ENCODE data around the gene EVX1.

EVX1 gene

DNA sequence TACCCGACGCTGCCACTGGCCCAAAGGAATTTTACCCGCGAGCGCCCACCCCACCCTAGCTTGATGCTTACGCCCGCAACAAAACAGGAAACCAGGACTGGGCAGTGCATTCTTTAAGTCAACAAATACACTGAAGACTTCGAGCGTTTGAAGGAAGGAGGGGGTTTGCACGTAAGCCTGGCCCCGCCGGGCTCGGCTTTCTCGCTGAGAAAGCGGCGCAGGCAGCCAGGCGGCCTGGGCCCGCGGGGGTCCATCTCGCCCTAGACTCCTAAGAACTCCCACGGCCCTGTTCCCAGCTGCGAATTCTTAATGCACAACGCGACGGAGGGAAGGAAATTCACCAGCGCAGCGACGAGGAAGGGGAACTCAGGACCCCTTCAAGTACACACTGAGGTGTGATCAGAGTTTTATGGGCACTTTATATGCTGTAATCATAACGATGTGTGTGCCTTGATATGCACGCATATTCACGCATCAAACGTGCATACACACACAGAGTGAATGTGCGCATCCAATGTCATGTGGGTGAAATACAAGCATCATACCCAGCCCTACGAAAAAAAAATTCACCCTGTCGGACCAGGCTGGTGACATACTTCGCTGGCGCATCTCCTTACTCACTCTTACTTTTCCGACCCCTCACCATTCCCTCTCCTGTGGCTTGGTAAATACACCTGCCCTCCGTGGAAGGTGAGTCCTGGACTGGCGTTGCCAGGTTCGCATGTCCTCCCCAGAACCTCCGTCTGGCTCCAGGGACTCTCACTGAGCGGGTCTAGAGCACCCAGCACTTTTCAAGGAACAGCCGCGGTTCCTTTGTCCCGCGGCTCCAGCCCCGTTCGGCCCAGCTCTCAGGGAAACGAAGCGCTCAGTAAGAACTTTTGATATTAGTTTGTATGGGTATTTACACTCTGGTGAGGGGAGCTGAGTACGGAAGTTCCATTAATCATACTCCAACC is 37.0 kb upstream of the EVX1 start:
- no peak for DNase-seq

DNA sequence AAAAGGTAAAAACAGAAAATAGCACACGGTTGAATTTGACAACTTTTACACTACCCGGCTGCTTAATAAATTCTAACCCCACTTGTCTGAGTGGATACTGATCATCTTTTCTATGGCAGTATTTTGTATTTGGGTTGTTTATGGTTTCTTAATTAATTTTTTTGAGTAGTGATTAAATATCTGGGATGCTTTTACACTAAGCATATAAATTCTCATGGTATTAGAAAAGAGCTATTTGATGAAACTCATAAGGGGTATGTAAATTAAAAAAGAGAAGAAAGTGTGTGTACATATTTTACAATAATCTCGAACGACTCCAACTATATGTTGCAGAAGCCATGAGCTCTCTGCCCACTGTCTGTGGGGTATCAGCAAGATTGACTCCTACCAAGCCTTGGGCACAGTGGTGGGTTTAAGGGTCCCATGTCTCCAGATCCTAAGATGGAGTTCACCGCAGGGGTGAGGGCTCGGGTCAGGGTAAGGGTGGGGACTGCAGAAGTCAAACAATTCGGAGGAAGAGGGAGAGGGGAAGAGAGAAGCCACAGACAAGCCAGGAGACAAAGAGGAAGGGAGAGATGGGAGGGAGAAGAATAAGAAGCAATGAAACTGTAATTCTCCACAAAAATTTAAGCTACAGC is 35.1 kb upstream of the EVX1 start:
- no peak for DNase-seq

- no peak for DNase-seq
Observed at GRCh38 chr7:27208998-27209397, 33.6 kb upstream of the EVX1 start.

DNA sequence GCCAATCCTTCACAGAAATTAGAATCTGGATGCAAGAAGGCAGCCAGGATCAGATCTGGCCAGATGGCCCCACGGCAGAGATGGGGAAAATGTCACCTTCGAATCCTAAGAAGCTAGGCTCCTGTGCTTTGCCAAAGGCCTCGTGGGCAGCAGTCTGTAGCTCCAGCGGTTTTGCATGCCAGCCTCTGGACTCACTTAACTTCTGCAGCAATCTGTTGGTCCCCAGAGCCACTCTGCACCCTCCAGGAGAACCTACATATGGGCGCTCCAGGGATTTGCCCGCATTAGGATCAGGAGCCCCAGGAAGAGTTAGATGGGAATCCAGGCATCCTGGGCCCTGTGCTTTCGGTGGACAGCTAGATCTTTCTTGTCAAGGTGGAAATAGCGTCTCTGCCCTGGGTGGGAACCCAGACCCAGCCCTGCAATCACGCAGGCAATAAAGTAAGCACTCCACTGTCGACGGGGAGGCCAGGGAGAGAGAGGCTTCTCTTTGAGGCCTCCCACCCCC is 32.6 kb upstream of the EVX1 start:
- no peak for DNase-seq

DNA sequence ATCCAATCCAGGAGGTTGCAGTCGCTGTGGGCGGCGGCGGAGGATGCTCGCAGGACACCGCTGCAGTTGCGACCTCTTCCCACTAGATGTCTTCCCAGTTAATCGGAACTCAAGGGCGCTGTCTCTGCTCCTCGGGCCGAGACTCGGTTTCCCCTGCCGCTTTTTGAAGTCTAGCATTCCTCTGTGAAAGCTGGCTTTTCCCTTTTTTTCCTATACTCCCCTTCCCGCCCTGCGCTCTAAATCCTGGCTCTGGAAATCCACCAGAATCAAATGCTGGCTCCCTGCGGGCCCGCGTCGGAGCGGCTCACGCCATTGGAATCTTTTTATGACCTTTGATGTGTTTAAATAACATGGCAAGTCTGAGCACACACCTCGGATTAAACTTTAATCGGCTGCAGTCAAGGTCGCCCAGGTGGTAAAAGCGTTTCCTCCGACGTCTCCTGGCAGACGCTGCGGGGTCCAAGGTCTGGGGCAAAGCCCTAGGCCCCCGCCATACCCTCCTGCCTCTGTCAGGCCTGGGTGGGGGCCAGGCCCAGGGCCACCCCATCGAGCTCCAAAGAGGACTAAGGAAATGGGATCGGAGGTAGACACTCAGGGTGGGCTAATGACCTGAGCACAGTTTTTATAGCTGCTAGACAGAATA is 32.0 kb upstream of the EVX1 start:
- DNase-seq: peak; percentile 76

GRCh38 chr7:27211084-27211446 is 31.5 kb upstream of the EVX1 start:
- DNase-seq: no peak

- DNase-seq: no peak
Observed at GRCh38 chr7:27211764-27212204, 30.8 kb upstream of the EVX1 start.

DNA sequence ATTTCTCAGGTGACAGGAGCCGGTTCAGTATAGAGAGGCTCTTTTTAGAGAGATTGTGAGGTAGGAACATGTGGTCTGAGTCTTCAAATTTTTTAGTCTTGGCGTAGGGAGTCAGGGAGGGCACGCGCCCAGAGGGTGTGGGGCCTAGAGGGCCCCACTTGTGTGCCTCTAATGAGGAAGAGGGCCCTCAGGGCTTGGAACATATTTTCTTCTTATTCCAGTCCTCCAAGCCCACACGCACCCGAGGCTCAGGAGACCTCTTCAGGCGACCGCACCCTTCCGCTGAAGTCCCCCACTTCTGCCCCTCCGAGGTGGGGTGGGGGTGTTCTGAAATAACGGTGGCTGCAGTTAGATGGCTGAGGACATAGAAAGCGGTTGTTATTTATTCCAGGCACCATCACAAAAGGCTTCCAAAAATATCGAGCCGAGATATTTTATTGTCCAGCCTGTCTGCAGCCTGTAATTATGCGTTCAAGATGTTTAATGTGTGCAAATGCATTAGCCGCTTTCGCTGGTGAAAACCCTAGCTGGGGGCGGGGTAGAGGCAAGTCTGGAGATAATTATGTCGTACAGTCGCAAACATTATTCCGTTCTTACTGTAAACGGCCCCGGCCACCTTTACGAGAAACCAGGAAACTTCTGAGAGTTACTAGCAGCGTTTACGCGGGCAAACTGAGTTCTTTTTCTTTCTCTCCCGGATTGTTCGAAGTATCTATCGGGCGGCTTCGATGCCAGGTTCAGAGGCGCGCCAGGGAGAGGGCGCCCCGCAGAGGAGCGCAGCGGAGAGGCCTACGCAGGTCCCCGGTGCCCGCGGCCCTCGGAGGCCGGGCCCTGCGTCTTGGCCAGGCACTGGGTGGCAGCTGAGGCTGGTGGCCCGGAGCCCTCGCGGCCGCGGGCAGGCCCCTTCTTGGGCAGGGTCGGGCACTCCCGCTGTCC is 29.8 kb upstream of the EVX1 start:
- no peak for DNase-seq

DNA sequence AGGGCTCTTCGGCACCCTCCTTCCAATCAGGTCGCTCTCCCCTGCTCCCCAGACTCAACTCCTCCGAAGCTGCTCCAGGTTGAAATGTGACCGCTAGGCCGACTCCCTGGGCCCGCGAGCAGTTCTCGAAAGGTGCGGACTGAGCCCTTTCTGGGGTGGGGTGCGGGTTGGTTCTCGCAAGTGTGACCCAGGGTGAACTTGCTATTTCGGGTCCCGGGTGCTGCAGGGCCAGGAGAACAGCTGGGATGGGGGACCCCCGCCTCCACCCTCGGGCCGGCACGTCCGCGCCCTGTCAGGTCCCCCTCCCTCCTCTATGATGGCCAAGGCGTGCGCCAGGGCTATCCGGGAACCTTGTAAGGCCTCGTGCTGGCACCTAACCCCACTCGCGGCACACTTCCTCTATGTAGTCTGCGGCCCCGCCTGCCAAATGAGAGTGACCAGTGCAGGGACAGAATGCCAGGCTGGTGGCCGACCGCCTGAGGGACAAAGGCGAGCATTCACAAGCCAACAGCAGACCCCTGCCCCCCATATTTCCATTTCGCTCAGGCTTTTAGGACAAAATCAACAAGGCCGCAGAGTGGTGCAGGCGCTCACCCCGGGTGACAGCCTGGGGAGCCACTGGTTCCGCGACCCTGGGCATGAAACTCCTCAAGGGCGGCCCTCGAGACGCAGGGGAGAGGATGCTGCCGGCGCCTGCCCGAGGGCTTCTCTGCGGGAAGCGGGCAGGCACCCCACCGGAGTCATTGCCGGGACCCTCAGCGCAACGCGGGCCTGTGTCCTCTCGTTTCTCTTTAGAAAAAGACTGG is 29.0 kb upstream of the EVX1 start:
- DNase-seq: no peak

DNA sequence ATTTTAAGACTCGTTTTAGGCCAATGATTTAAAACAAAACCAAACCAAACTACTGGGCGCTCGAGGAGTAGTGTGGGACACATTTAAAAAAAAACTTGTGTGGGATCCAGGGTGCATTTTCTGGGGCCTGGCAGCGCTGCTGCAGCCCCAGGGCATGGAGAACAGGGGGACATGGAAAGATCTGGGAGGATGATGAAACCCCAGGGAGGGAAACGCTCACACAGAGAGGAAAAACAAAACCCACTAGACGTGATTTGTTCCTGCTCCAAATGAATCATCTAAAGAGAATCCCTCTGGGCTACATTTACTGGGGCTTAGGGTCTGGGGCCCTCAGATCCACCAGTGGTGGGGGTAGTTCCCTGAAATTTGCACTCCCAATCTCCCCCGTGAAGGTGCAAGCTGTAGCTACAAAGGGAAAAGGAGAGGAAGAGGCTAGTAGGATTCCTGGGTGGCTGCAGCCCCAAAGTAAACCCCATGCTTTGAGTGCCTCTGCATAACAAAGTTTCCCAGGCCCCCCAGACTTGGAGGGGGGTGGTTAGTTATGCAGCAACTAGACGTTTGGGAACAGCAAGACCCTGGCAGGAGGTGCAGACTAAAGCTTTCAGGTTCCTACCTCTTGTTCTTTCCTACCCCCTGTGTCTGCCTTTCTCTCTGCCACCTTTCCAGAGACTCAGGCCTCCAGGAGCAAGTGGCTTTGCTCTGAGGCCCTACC is 28.2 kb upstream of the EVX1 start:
- no peak for DNase-seq

GRCh38 chr7:27215356-27215755 is 27.2 kb upstream of the EVX1 start:
- DNase-seq: no peak

DNA sequence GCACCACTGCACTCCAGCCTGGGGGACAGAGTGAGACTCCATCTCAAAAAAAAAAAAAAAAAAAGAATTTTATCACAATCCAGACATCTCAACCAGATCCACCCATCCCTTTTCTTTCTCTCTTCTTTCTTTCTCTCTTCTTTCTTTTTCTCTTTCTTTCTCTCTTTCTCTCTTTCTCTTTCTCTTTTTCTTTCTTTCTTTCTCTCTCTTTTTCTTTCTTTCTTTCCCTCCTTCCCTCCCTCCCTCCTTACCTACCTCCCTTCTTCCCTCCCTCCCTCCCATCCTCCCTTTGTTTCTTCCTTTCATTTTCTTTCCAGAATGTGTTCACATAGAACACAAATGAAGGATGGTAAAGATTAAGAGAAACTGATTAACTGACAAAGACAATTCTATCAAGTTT is 24.7 kb upstream of the EVX1 start:
- no peak for DNase-seq

- DNase-seq: no peak
Observed at GRCh38 chr7:27219821-27220220, 22.8 kb upstream of the EVX1 start.

DNA sequence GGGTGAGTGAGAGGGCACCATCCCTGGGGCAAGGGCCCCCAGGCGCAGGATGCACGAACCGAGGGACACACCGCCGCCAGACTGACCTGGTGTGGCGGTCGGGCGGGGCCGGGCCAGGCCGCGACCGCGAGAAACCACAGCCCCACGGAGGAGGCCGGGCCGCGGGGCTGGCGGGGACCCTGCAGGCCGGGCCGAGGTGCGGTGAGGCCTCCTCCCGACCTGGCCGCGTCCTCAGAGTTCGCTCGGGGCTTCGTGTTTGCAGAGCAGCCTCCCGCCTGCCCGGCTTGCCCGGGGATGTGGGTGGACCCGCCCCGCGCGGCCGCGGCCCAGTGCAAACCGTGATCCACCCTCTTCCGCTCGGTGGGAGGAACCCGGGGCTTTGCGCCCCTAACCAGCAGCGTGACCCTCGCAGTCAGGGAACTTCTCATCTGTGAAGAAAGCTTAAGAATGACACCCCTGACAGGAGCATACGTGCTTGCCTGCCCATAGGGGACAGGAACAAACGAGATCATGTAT is 22.1 kb upstream of the EVX1 start:
- no peak for DNase-seq

GRCh38 chr7:27221201-27221797 is 21.3 kb upstream of the EVX1 start:
- DNase-seq: no peak

DNA sequence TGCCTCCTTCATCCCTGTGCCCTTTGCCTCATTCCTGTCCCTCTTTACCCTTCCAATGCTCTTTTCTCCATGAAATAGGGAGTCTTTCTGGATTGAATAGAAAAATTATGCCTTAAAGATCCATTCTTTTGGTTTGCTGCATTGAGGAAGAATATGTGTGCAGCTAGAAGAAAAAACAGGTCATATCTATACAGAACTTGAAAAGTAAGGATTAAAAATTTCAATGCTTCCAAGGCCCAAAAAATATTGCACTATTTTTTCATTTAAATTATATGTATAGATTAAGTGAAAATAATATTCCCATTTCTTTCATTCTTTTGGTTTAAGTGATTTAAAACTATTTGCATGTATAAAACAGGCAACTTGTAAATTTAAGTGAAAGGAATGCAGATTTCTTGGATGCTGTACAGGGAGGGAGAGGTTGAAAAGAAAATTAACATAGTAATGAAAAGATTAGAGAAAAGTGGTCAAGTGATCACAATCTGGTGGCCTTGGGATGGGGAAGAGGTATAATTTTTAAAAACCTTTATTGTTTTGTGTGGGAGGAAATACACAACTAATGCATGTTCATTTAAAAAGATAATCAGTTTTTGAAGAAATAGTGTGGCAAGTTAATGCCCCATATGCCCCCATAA is 18.5 kb upstream of the EVX1 start:
- no peak for DNase-seq

DNA sequence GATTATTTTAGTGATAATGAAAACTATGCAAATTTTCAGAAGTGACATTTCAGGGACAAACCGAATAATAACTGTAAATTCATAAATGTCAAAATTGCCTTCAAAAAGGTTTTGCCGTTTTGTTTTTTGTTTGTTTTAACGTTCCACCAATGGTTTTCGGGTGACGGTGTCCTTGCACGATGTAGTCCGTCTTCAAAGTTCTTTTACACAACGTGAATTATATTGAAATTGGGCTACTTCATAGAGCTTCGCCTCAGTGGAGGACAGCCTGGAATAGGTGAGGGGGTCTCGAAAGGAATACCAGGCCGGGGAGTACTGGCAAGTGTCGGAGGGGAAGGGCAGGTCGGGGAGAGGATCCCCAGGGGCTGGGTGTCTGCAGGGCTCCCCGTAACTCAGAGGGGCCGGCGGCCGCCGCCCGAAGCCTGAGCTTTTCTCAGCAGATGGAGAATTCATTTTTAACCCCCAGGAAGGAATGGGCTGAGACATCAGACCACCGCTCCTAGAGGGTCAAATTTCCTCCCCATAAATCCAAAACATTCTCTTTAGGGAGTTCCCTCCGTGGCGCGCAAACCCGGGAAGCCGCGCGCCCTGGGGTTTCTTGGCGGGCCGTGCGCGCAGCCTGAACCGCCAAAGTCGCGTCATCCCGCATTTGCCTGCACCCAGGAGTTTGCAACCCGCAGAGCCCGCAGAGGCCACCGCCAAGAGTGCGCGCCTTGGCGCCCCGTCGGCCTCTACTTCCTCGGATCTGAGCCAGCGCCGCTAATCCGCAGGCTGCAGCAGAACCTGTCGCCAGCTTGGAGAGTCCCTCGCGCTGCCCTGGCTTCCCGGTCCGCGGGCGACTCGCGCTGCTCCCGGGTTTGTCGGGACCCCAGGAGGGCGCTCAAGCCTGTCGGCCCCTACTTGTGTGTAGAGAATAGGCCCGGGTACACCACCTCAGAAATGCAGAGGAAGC is 17.3 kb upstream of the EVX1 start:
- DNase-seq: no peak

- DNase-seq: no peak
Observed at GRCh38 chr7:27229448-27229847, 13.2 kb upstream of the EVX1 start.

Measured in 8988T (cell line).